Erythroblast (primary cell): ENCODE data around the gene CDH2.

Source experiments
- GATA1 ChIP-seq: IDR thresholded peaks from 2 replicates; pipeline ENCODE4 v1.6.1; 2011; ENCODE audit warnings: low read depth, mild to moderate bottlenecking, control low read depth, low read length, moderate library complexity
- POLR2A ChIP-seq: IDR thresholded peaks from 2 replicates; pipeline ENCODE4 v1.6.1; 2011; ENCODE audit warnings: mild to moderate bottlenecking, low read length

DNA sequence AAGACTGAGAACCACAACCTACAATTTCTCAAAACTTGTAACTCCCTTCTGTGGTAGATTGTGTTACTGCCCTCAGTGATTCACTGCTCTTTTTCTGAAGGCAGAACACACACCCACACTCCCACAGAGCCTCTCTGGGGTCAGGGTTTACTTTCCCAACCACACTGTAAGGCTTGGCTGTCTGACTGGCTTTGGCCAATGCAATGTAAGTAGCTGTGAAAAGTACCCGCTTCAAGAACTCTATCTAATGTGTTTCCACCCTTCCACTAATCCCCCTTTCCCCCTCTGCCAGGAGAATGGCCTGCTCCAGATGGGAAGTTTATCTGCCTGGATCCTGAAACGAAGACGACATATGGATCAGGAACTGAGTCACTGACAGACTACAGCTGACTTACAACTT lies 222.7 kb downstream of the CDH2 start:
- TF ChIP-seq POLR2A (no peak), GATA1 (no peak)
